Liver (tissue), 9 donors: Measurements from ENCODE around the gene ATP13A5. TPM values are rescaled to one million over a fixed set of nuclear protein-coding genes. Genes with fewer than 3 reads are reported as not detected.

Source experiments
- DNase-seq: peaks from one replicate; pipeline ENCODE4 v3.0.0-alpha.2; 2017; ENCODE audit warnings: low spot score
- H3K27ac ChIP-seq, 2 donors: one replicate each; pipeline ENCODE4 v1.7.0; 2013; ENCODE audit warnings: inconsistent platforms in 2 of 2, low read length in 2 of 2, control low read depth in 1 of 2, low read depth in 1 of 2, mild to moderate bottlenecking in 1 of 2
- H3K27me3 ChIP-seq, 4 donors: one replicate each; pipeline versions ENCODE4 v1.6.1 to v1.7.0; 2013; ENCODE audit warnings: low read length in 3 of 4, inconsistent platforms in 1 of 4, mild to moderate bottlenecking in 1 of 4, moderate library complexity in 1 of 4; ENCODE audit not compliant: control insufficient read depth in 4 of 4, insufficient read depth in 4 of 4
- H3K36me3 ChIP-seq, 4 donors: one replicate each; pipeline versions ENCODE4 v1.6.1 to v1.7.0; 2013; ENCODE audit warnings: low read length in 3 of 4, mild to moderate bottlenecking in 3 of 4, low read depth in 1 of 4, moderate library complexity in 1 of 4; ENCODE audit not compliant: control insufficient read depth in 4 of 4, insufficient read depth in 3 of 4
- H3K4me1 ChIP-seq, 4 donors: one replicate each; pipeline versions ENCODE4 v1.6.1 to v1.7.0; 2013; ENCODE audit warnings: low read length in 3 of 4, mild to moderate bottlenecking in 3 of 4, moderate library complexity in 1 of 4; ENCODE audit not compliant: control insufficient read depth in 4 of 4, insufficient read depth in 4 of 4
- H3K4me3 ChIP-seq, 3 donors: one replicate each; pipeline versions ENCODE4 v1.6.1 to v1.7.0; 2013; ENCODE audit warnings: low read length in 3 of 3, control low read depth in 1 of 3, low read depth in 1 of 3, mild to moderate bottlenecking in 1 of 3
- H3K9ac ChIP-seq, 2 donors: one replicate each; pipeline ENCODE4 v1.7.0; 2013; ENCODE audit warnings: low read length in 2 of 2, mild to moderate bottlenecking in 2 of 2, moderate library complexity in 2 of 2, control low read depth in 1 of 2, low read depth in 1 of 2
- H3K9me3 ChIP-seq, 4 donors: one replicate each; pipeline versions ENCODE4 v1.6.1 to v1.7.0; 2013; ENCODE audit warnings: low read length in 3 of 4; ENCODE audit not compliant: control insufficient read depth in 4 of 4
- EGR1 ChIP-seq, 2 donors: IDR thresholded peaks; 2 replicates each; pipeline ENCODE4 v1.6.1; 2016 to 2018; ENCODE audit warnings: antibody characterized with exemption in 2 of 2, low read depth in 2 of 2
- FOXA2 ChIP-seq: IDR thresholded peaks from 2 replicates; pipeline ENCODE4 v1.6.1; 2016; ENCODE audit warnings: antibody characterized with exemption
- JUND ChIP-seq, 2 donors: IDR thresholded peaks; 2 replicates each; pipeline ENCODE4 v1.6.1; 2016; ENCODE audit warnings: antibody characterized with exemption in 2 of 2
- NR2F2 ChIP-seq: IDR thresholded peaks from 2 replicates; pipeline ENCODE4 v1.6.1; 2016; ENCODE audit warnings: antibody characterized with exemption
- RAD21 ChIP-seq, 2 donors: IDR thresholded peaks; 2 replicates each; pipeline ENCODE4 v1.6.1; 2016; ENCODE audit warnings: antibody characterized with exemption in 2 of 2, mild to moderate bottlenecking in 2 of 2
- RXRA ChIP-seq, 2 donors: IDR thresholded peaks; 2 replicates each; pipeline ENCODE4 v1.6.1; 2017 to 2018; ENCODE audit warnings: antibody characterized with exemption in 2 of 2, mild to moderate bottlenecking in 1 of 2
- TAF1 ChIP-seq: conservative IDR thresholded peaks from 2 replicates; pipeline ENCODE4 v1.6.1; 2016; ENCODE audit warnings: antibody characterized with exemption, mild to moderate bottlenecking
- YY1 ChIP-seq: IDR thresholded peaks from 2 replicates; pipeline ENCODE4 v1.6.1; 2016; ENCODE audit warnings: antibody characterized with exemption, mild to moderate bottlenecking
- WGBS: extraction: QIAGEN DNeasy Blood & Tissue Kit; methylation state at CpG from one replicate; pipeline ENCODE4 v1.1.7; 2013; 5-methylcytosine and 5-hydroxymethylcytosine counted together
- polyA plus RNA-seq, 2 donors: library from polyadenylated mRNA; stranded (reverse) in 1 of 2; unstranded in 1 of 2; fragments of 200-250 nt in 1 of 2; fragments of >200 nt in 1 of 2; fragmentation: Nextera tagmentation in 1 of 2; extraction: Ambion mirVana in 1 of 2; gene quantifications; one replicate each; pipeline versions ENCODE4 v1.2.1 to v1.2.3, GENCODE V29; 2013 to 2015
- total RNA-seq, 2 donors: library from RNA; depleted of rRNA; stranded (reverse); fragments of >200 nt; gene quantifications; one replicate each; pipeline ENCODE4 v1.2.3, GENCODE V29; 2014
- TF ChIP-seq, protein P1 (sequence below): IDR thresholded peaks from 2 replicates; pipeline ENCODE4 v1.6.1; 2016; ENCODE audit warnings: antibody characterized with exemption, mild to moderate bottlenecking
- TF ChIP-seq, protein P2 (sequence below): IDR thresholded peaks from 2 replicates; pipeline ENCODE4 v1.6.1; 2016; ENCODE audit warnings: antibody characterized with exemption
- TF ChIP-seq, protein P3 (sequence below): IDR thresholded peaks from 2 replicates; pipeline ENCODE4 v1.6.1; 2016; ENCODE audit warnings: antibody characterized with exemption
- donor health status: healthy.
- donor health status: healthy.
- donor health status: healthy.
- donor health status: healthy.
- donor health status: healthy.

ATP13A5 gene
- total and polyA plus RNA-seq, 4 donors = 0.21 TPM; not detected in 3

DNA sequence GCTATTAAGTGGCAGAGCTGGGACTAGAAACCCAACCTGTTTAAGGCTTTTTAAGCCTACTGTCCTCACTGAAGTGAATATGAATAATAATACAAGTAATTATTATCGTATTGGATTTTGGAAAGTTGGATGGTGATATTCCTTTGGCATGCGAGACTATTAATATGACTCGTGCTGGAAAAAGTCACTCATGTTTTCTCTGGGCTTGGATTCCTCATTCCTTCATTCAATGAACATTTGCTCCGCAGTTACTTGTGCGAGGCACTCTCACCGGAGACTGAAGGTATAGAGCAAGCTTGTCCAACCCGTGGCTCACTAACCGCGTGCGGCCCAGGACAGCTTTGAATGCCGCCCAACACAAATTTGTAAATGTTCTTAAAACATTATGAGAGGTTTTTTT lies 136.8 kb downstream of the ATP13A5 start:
- DNase-seq = no peak
- Histone ChIP-seq H3K9ac (no peak overlapping the region), H3K4me1 (peaks cover 0 to 6% (median 3%) of the 10 kb centered on the region in 4 donors), H3K9me3 (no peaks in the 10 kb centered on the region), H3K4me3 (peak overlapping the region in 1 of 3 donors; percentile 30), H3K36me3 (no peaks in the 10 kb centered on the region), H3K27ac (no peak overlapping the region), H3K27me3 (peaks cover 0 to 5% (median 1%) of the 10 kb centered on the region in 4 donors)
- TF ChIP-seq JUND (IDR thresholded peaks at IDR 0.05) (no peak), YY1 (no peak), EGR1 (IDR thresholded peaks at IDR 0.05; ENCODE audit: low read depth in 2 of 2) (no peak), RXRA (IDR thresholded peaks at IDR 0.05) (no peak)
- TF ChIP-seq, protein P1, sequence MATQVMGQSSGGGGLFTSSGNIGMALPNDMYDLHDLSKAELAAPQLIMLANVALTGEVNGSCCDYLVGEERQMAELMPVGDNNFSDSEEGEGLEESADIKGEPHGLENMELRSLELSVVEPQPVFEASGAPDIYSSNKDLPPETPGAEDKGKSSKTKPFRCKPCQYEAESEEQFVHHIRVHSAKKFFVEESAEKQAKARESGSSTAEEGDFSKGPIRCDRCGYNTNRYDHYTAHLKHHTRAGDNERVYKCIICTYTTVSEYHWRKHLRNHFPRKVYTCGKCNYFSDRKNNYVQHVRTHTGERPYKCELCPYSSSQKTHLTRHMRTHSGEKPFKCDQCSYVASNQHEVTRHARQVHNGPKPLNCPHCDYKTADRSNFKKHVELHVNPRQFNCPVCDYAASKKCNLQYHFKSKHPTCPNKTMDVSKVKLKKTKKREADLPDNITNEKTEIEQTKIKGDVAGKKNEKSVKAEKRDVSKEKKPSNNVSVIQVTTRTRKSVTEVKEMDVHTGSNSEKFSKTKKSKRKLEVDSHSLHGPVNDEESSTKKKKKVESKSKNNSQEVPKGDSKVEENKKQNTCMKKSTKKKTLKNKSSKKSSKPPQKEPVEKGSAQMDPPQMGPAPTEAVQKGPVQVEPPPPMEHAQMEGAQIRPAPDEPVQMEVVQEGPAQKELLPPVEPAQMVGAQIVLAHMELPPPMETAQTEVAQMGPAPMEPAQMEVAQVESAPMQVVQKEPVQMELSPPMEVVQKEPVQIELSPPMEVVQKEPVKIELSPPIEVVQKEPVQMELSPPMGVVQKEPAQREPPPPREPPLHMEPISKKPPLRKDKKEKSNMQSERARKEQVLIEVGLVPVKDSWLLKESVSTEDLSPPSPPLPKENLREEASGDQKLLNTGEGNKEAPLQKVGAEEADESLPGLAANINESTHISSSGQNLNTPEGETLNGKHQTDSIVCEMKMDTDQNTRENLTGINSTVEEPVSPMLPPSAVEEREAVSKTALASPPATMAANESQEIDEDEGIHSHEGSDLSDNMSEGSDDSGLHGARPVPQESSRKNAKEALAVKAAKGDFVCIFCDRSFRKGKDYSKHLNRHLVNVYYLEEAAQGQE = no peak
- WGBS = 85% methylated on average over 11 of the region's 11 CpGs

DNA sequence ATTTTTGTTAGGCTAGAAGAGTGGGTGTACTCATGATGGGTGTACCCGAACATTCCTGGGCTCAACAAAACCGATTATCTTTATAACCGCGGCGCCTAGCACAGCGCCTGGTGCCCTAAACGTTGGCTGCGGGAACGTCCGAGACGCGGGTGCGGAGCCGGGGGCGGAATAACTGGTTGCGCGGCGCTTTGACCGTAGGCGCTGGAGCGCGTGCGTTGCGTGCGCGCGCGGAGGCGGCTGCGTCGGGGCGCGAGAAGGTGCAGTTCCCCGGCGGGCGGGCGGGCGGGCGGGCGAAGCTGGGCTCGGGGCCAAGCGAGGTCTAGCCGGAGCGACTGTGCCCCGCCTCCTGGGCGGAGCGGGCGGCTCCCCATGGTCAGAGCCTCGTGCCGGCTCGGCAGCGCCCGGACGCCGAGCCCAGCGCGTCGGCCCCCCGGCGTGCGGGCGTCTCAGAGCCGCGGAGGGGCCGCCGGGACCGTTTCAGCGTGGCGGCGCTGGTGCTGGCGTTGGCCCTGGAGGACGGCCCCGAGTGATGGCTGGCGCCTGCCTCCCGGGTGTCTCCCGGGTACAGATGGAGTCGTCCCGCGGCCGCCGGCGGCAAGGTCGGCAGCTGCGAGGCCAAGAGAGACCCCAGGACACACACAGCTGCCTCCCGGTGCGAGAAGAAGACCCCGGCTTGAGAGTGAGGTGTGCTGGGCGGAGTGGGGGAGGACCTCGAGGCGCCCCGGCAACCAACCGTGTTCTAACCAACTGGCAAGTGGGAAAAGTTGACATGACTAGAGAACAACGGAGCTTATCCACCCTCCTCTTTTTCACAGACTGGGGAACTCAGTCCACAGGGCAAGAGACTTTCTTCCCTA lies 137.5 kb downstream of the ATP13A5 start, which contains the start of gene PLAAT1:
Gene PLAAT1 (plus strand): TSS at position 373 of the 857 bp plus-strand sequence. CDS start 14,429 bp downstream, outside the sequence.
- Histone ChIP-seq H3K9ac (no peak within 1 kb of the TSS), H3K36me3 (no peaks in the 10 kb centered on the region), H3K4me1 (peaks cover 0 to 6% (median 3%) of the 10 kb centered on the region in 4 donors), H3K27me3 (peaks cover 0 to 5% (median 1%) of the 10 kb centered on the region in 4 donors), H3K27ac (no peak within 1 kb of the TSS), H3K9me3 (no peaks in the 10 kb centered on the region), H3K4me3 (peak within 1 kb of the TSS in 1 of 3 donors; percentile 30)
- WGBS = 4% methylated on average over 93 of the region's 93 CpGs
- TF ChIP-seq TAF1 (no peak), RAD21 (IDR thresholded peaks at IDR 0.05) (no peak), JUND (IDR thresholded peaks at IDR 0.05) (no peak), NR2F2 (no peak), FOXA2 (no peak), YY1 (no peak)
- TF ChIP-seq, protein P2, sequence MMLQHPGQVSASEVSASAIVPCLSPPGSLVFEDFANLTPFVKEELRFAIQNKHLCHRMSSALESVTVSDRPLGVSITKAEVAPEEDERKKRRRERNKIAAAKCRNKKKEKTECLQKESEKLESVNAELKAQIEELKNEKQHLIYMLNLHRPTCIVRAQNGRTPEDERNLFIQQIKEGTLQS = no peak
- TF ChIP-seq, protein P1 = no peak
- TF ChIP-seq, protein P3, sequence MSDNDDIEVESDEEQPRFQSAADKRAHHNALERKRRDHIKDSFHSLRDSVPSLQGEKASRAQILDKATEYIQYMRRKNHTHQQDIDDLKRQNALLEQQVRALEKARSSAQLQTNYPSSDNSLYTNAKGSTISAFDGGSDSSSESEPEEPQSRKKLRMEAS = no peak
- peak; percentile 73 for DNase-seq
